ENCODE results near the gene PLPP3.

The PLPP3 gene

DNA sequence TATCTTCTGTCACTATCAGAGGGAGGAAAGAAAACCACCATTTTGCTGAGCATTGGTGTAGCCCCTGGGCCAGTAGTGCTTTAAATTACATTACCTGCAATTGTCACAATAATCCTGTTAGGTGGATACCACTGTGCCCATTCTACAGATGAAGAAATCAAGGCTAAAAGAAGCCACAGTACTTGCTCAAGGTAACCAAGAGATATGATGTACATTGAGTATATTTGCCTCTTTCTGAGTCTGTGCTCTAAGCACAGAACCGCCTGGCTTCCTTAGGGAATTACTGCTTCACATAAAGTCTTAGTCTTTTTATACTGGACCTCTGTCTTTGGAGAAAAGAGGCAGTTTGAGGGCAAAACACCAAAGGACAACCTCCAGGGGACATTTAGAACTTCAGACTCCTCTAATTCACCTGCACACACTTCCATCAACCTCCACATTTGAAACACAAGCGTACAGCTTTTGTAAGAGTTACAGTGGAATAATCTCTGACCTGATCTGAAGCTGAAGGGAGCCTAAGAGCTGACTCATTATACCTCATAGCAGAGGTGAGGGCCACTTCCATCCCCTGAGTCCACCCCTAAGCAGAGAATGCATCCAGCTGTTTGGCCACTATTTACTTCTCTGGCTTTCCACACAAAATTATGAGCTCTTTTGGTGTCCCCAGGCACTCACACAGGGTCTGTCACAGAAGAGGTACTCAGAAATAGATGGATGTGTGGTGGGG is 61.8 kb downstream of the PLPP3 start:
- no peak for DNase-seq

GRCh38 chr1:56516539-56517252 is 62.7 kb downstream of the PLPP3 start:
- no peak for DNase-seq

- no peak for DNase-seq
Observed at GRCh38 chr1:56515898-56516538, 63.3 kb downstream of the PLPP3 start.

DNA sequence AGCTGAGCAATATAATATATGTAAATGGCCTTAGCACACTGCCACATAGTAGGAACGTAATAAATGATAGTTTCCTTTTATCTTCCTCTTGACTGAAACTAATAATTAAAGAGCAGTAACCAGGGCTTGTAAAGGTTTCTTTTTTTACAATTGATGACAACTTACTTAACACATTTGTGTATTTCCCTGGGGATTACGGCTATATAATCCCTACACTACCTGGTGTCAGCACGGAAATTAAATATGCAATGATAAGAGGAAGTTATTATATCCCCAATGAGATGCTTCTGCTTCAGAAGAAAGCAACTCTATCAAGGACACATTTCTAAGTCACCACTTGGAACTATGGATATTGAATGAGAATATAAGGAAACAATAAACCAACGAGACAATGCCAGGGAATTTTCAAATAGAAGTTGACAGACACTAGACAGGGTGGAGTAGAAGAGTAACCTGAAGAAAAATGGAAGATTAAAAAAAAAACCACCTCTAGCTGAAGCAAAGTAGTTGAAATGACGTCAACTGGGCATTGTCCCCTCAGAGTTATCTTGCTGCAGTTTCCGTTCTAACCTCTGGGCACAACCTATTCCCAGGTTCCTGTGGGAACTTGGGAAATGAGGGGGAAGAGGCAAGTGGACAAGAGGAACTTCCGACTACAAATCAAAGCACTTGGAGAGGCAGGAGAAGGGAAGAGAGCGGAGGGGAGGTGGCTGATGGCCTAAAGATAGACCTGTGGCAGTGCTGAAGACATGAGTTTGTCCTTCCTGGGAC is 66.5 kb downstream of the PLPP3 start:
- DNase-seq = no peak

- DNase-seq = no peak
Observed at GRCh38 chr1:56511766-56512165, 67.6 kb downstream of the PLPP3 start.

GRCh38 chr1:56511364-56511763 is 68.0 kb downstream of the PLPP3 start:
- no peak for DNase-seq

DNA sequence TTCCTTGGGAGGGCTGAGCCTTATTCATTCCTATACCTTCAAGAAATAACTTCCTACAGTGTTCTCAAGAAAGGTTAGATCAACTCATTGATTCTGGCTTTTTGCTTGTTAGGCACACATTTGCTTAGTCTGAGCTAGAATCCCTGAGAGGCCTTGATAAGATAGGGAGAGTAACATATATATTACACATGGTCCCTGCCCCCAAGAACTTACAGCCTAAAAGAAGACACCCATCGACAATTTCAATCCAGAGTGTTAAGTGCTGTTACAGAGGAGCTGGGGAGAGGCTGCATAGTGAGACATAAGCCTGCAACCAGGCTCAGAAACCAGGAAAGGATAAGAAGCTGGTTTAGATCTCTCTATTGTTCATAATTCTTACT is 68.7 kb downstream of the PLPP3 start:
- no peak for DNase-seq

DNA sequence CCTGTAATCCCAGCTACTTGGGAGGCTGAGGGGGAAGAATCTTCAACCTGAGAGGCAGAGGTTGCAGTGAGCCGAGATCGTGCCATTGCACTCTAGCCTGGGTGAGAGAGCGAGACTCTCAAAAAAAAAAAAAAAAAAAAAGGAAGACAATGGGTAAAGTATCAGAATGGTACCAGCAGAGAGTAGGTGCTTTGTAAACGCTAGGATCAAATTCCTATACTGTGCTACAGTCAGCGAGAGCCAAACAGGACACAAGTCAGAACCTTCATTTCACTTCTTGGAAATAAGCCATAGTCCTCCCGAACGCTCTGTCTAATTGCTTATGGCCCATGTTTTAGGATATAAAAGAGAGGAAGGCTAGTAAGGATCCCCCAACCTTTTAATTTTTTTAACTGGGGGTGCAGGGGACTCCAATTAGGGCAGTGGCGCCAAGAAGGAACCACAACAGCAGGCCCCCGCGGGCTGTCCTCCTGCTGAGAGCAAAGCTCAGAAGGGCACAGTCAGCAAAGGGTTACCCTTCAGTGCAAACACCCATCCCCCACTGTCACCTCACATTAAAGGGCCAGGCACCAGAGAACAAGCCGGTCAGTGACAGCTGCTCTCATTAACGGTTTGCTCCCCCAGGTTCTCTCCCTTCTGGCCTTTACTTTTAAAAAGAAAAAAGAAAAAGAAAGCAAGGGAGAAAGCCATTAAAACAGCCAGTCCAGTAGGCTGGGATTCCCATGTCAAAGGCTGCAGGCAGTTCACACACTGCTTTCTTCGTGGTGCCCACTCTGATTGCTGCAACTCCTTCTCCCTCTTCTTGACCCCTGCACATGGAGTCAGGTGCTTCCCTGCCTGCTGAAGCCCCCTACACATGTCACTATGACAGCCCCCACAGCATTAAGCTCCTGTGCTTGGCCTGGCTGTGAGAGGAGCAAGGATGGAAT is 69.4 kb downstream of the PLPP3 start:
- DNase-seq = no peak

GRCh38 chr1:56508523-56508983 is 70.8 kb downstream of the PLPP3 start:
- DNase-seq = no peak

- DNase-seq = no peak
Observed at GRCh38 chr1:56507925-56508522, 71.3 kb downstream of the PLPP3 start.

DNA sequence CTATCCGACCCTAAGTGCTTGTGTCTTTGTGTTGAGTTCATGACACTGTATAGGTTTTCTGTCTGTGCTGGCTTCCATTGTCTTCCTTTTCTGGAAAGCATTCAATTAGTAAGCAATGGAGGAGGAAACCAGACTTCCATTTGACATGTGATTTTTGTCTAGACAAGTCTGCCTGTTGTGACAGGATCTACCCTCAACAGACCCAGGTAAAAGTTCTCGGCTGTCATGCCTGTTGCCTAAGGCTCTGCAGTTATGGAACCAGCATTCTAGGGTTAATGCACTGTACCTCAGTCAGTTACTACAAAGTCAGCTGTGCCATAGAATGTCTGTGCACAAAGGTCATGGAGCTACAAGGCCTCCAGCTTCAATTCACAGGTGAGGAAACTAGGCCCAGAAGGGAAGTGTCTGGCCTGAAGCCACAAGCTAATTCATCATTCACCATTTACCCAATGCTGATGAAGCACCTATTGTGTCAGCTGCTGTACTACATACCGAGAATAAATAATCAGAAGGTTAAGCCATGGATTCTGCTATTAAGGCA is 72.3 kb downstream of the PLPP3 start:
- DNase-seq = no peak

DNA sequence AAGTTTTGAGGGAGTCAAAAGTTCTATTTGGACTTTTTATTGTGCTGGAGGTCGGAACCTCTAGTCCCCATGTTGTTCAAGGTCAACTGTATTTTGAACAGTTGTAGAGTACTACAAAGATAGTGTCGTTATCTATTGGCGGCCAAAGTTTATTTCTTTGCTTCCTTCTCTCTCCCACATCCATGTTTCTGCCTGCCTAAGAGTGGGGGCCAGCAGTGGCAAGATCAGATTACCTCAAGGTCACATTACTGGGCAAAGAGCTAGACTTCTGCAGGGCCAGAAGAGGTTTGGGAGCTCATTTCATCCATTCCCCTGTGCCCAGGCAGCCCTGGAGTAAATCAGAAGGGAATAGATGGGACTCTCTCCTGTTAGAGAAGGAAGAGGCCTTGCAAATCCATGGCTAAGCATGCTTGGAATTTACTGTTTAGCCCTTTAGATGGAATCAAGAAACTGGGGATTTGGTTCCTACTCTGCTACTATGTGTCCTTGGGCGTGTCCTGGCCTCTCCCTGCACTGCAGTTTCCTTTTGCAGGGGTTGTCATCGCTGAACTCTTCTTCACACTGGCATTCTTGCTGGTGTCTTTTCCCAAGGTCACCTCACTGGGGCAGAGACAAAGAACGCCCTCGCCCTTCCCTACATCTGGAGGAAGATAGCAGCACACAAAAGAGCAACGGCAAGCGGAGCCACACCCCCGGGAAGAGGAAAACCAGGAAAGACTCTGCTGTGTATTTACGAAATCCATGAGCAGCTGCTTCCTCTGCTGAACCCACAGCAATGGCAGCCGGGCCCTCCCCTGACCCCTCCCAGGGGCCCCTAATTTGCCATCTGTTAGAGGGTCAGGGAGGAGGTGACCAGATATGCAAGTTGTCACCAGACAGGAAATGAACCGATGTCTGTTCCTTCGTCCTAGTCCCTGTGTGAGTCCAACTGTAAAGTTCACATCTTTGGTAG is 73.3 kb downstream of the PLPP3 start:
- DNase-seq = no peak

GRCh38 chr1:56502700-56503245 is 76.6 kb downstream of the PLPP3 start:
- DNase-seq = no peak

DNA sequence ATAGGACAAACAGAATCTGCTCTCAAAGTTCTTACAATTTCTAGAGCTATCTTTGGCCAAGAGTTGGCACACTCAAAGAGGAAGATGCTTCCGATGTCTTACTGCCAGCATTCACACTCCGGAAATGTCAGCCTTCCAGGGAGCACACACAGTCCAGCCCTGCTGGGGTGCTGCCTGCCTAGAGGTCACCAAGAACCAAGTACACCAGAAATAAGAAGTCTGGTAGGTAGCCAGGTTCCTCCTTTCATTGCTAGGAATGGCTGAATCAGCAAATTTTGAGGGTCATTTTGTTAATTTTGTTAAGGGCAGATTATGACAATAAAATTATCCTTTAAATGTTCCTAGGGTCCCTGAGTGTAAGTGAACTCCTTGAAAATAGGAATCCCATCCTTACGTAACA is 77.5 kb downstream of the PLPP3 start:
- no peak for DNase-seq

DNA sequence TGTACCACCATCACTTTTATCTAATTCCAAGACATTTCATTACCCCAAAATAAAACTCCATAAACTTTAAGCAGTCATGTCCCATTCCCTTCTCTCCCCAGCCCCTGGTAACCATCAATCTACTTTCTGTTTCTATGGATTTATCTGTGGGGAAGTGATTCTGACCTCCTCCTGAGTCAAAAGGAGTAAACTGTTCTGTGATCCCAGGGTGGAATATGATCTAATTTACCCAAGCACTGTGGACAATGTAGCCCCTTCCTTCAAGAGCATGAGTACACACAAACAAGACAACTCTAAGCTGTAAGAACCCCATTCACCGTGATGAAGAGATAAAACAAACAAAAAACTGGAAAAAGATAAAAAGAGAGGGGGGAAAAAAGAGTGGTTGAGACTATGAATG is 77.9 kb downstream of the PLPP3 start:
- DNase-seq = no peak

GRCh38 chr1:56496821-56497772 is 82.3 kb downstream of the PLPP3 start:
- DNase-seq = no peak

- no peak for DNase-seq
Observed at GRCh38 chr1:56496158-56496557, 83.2 kb downstream of the PLPP3 start.

DNA sequence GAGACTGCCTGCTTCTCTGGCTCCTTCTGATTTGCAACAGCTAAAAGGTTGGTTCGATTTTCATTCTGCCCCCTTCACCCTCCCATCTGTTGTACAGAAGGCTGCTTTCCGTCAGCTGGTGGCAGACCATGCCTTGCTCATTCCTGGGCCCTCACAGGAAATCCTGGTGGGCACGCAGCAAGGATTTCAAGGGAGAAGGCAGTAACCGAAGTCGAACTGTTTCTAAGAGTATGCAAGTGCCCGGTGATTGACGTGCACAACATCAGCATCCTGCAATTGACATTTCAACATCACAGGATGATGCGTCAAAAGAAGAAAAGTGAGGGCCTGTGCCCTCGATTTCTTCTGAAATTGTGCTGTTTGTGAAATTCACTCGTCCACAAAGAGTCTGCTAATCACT is 83.8 kb downstream of the PLPP3 start:
- DNase-seq = no peak

GRCh38 chr1:56494306-56494705 is 85.1 kb downstream of the PLPP3 start:
- DNase-seq = no peak
